Anterior cingulate cortex (tissue), 58 donors: Measurements from ENCODE around the gene PDZRN3.

Experiments used
- DNase-seq, 58 donors: peaks; one replicate each; lab custom pipeline; 2025; lab: John Stamatoyannopoulos, UW

The PDZRN3 gene

GRCh38 chr3:73433079-73433478 lies 191.7 kb downstream of the PDZRN3 start:
- no peak for DNase-seq

- DNase-seq = no peak
Measured at GRCh38 chr3:73432706-73433032, 192.1 kb downstream of the PDZRN3 start.

GRCh38 chr3:73432023-73432705 lies 192.6 kb downstream of the PDZRN3 start:
- DNase-seq = peak in 7 of 58 donors; percentile 6 to 26 (median 9)

- DNase-seq = no peak
Measured at GRCh38 chr3:73431183-73431900, 193.4 kb downstream of the PDZRN3 start.

- no peak for DNase-seq
Measured at GRCh38 chr3:73427048-73427706, 197.6 kb downstream of the PDZRN3 start.

GRCh38 chr3:73426606-73427005 lies 198.1 kb downstream of the PDZRN3 start:
- DNase-seq = no peak

GRCh38 chr3:73423116-73423515 lies 201.6 kb downstream of the PDZRN3 start:
- DNase-seq = no peak

- DNase-seq = no peak
Measured at GRCh38 chr3:73422571-73422970, 202.2 kb downstream of the PDZRN3 start.

- no peak for DNase-seq
Measured at GRCh38 chr3:73419942-73420341, 204.8 kb downstream of the PDZRN3 start.

- DNase-seq = no peak
Measured at GRCh38 chr3:73419179-73419803, 205.4 kb downstream of the PDZRN3 start.

- no peak for DNase-seq
Measured at GRCh38 chr3:73418681-73419080, 206.1 kb downstream of the PDZRN3 start.

- DNase-seq = no peak
Measured at GRCh38 chr3:73415118-73415517, 209.6 kb downstream of the PDZRN3 start.

GRCh38 chr3:73413619-73414018 lies 211.1 kb downstream of the PDZRN3 start:
- DNase-seq = no peak

GRCh38 chr3:73411993-73412392 lies 212.7 kb downstream of the PDZRN3 start:
- no peak for DNase-seq

GRCh38 chr3:73411545-73411944 lies 213.2 kb downstream of the PDZRN3 start:
- no peak for DNase-seq

- DNase-seq = no peak
Measured at GRCh38 chr3:73409138-73409763, 215.5 kb downstream of the PDZRN3 start.

GRCh38 chr3:73408634-73409033 lies 216.1 kb downstream of the PDZRN3 start:
- DNase-seq = no peak

GRCh38 chr3:73407577-73407976 lies 217.2 kb downstream of the PDZRN3 start:
- no peak for DNase-seq

GRCh38 chr3:73405853-73406252 lies 218.9 kb downstream of the PDZRN3 start:
- peak in 1 of 58 donors; percentile 16 for DNase-seq

GRCh38 chr3:73405000-73405399 lies 219.7 kb downstream of the PDZRN3 start:
- DNase-seq = no peak

GRCh38 chr3:73404435-73404834 lies 220.3 kb downstream of the PDZRN3 start:
- DNase-seq = no peak
